Sigmoid colon (tissue), 7 donors: ENCODE measurements around the gene FGF12. TPM values are rescaled to one million over a fixed set of nuclear protein-coding genes. Genes with fewer than 3 reads are reported as not detected.

Experiments
- DNase-seq: peaks from one replicate; pipeline ENCODE4 v3.0.0-alpha.2; 2019
- H3K27ac ChIP-seq, 4 donors: fragments of 200-600 bp; sonication (generic); one replicate each; pipeline ENCODE4 v1.5.1; 2016 to 2019; ENCODE audit warnings: mild to moderate bottlenecking in 1 of 4
- H3K27me3 ChIP-seq, 3 donors: fragments of 200-600 bp; sonication (generic); one replicate each; pipeline ENCODE4 v1.5.1; 2019; ENCODE audit warnings: mild to moderate bottlenecking in 1 of 3
- H3K36me3 ChIP-seq, 4 donors: fragments of 200-600 bp; sonication (generic); one replicate each; pipeline ENCODE4 v1.5.1; 2016 to 2019
- H3K4me1 ChIP-seq, 4 donors: fragments of 200-600 bp; sonication (generic); one replicate each; pipeline ENCODE4 v1.5.1; 2017 to 2019
- H3K4me3 ChIP-seq, 4 donors: fragments of 200-600 bp; sonication (generic); one replicate each; pipeline ENCODE4 v1.5.1; 2017 to 2019; ENCODE audit warnings: mild to moderate bottlenecking in 2 of 4, moderate library complexity in 1 of 4
- H3K9me3 ChIP-seq, 4 donors: fragments of 200-600 bp in 3 of 4; sonication (generic) in 3 of 4; one replicate each; pipeline versions ENCODE4 v1.5.1 to v1.6.1; 2013 to 2019
- EP300 ChIP-seq, 4 donors: sonication (generic); formaldehyde crosslinking; IDR thresholded peaks; one replicate each; pipeline ENCODE4 v1.6.1; 2017; ENCODE audit warnings: antibody characterized with exemption in 4 of 4
- POLR2A ChIP-seq, 2 donors: fragments of 450-650 bp; IDR thresholded peaks; one replicate each; pipeline ENCODE4 v1.6.1; 2016; ENCODE audit warnings: antibody characterized with exemption in 2 of 2, mild to moderate bottlenecking in 2 of 2, moderate library complexity in 2 of 2
- POLR2AphosphoS5 ChIP-seq, 4 donors: sonication (generic); formaldehyde crosslinking; IDR thresholded peaks; one replicate each; pipeline ENCODE4 v1.6.1; 2017; ENCODE audit warnings: antibody characterized with exemption in 4 of 4
- WGBS, 2 donors: extraction: QIAGEN DNeasy Blood & Tissue Kit; methylation state at CpG; one replicate each; pipeline ENCODE4 v1.1.7; 2013; 5-methylcytosine and 5-hydroxymethylcytosine counted together
- intact Hi-C: fragments of 100-400 bp; cut with DNase I; formaldehyde crosslinking; loops from one replicate; pipeline ENCODE4 v1.15.1; 2023
- polyA plus RNA-seq, 3 donors: library from polyadenylated mRNA; stranded (reverse); fragments of 200-250 nt; gene quantifications; one replicate each; pipeline ENCODE4 v1.2.3, GENCODE V29; 2013
- total RNA-seq, 4 donors: library from RNA; depleted of rRNA; stranded (reverse); fragments of >200 nt; gene quantifications; one replicate each; pipeline ENCODE4 v1.1.0, GENCODE V29; 2016
- TF ChIP-seq, protein P1 (sequence below), 4 experiments: fragments of 450-650 bp in 3 of 4; fragments of 200-600 bp in 1 of 4; IDR thresholded peaks; one replicate each; pipeline ENCODE4 v1.5.1; 2016 to 2019; ENCODE audit warnings: antibody characterized with exemption in 4 of 4, mild to moderate bottlenecking in 3 of 4, moderate library complexity in 2 of 4
- donor health status: healthy with polysubstance abuse.
- donor health status: Bipolar disorder and iron deficiency.
- donor health status: healthy.

Gene FGF12
- total and polyA plus RNA-seq, 7 donors = 0.32 to 7.8 (median 1.8) TPM

DNA sequence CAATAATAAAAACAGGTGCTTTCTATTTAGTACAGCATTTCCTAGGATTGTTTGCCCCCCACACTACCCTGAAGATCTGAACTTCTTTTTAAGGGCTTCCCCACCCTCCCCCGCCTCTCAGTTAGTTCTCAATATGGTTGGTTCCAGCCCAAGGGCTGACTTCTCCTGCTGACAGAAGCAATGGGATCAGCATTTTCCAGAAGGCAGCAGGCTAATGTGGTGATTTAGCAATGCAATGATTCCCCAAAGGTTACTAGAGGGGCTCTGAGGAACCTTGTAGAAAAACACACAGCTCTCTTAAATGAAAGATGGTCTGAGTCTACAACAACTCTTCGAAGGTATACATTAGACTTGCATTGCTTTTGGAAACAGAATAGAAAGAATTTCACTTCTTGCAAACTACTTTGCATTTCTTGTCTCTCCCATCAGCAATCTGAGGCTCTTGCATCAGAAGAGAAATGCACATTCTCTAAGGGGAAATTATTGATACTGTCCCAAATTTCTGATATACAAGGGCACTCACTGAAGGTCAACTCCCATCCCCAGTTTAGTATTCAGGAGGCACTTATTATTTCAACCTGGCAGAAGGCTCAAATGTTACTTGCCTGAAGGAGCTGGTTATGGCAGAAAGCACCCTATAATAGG, 30.3 kb downstream of the FGF12 start:
- 66 to 76% methylated on average over 2 of the region's 2 CpGs for WGBS, 2 donors

DNA sequence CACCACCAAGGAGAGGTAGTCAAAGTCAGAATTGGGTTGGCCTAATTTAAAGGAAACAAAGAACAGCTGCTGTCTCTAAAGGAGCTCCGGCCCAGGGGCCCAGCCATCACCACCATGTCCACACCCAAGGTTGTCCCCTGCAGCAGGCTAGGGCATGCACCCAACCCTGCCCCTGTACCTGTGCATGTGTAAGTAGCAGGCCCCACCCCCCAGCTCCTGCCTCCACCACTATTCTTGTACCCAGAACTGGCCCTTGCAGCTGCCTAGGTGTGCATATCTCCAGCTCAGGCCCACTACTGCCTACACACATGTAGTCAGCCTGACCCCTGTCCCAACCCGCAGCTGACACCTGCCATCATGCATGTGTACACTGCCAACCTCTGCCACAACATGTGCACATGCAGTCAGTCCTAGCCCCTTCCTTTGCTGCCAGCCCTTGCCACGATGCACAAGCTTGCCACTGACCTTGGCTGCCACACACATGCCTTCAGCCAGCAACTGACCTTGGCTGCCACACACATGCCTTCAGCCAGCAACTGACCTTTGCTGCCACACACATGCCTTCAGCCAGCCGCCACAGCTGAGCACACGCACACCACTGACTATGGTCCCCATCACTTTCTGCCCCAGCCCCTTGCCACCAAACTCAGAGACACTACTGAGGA, 39.7 kb downstream of the FGF12 start:
- intact Hi-C loops = no loop called here
- Histone ChIP-seq H3K27me3 (no peaks in the 10 kb centered on the region), H3K9me3 (no peaks in the 10 kb centered on the region), H3K4me1 (no peaks in the 10 kb centered on the region), H3K4me3 (no peak overlapping the region), H3K36me3 (no peaks in the 10 kb centered on the region), H3K27ac (no peak overlapping the region)
- no peak for DNase-seq
- no peak for TF ChIP-seq POLR2AphosphoS5 (IDR thresholded peaks at IDR 0.05)
- TF ChIP-seq, protein P1, sequence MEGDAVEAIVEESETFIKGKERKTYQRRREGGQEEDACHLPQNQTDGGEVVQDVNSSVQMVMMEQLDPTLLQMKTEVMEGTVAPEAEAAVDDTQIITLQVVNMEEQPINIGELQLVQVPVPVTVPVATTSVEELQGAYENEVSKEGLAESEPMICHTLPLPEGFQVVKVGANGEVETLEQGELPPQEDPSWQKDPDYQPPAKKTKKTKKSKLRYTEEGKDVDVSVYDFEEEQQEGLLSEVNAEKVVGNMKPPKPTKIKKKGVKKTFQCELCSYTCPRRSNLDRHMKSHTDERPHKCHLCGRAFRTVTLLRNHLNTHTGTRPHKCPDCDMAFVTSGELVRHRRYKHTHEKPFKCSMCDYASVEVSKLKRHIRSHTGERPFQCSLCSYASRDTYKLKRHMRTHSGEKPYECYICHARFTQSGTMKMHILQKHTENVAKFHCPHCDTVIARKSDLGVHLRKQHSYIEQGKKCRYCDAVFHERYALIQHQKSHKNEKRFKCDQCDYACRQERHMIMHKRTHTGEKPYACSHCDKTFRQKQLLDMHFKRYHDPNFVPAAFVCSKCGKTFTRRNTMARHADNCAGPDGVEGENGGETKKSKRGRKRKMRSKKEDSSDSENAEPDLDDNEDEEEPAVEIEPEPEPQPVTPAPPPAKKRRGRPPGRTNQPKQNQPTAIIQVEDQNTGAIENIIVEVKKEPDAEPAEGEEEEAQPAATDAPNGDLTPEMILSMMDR (IDR thresholded peaks at IDR 0.05) = no peak
- TF ChIP-seq EP300 (IDR thresholded peaks at IDR 0.05) = no peak
- TF ChIP-seq POLR2A (IDR thresholded peaks at IDR 0.05) = no peak
- 82 to 88% methylated on average over 5 of the region's 5 CpGs for WGBS, 2 donors

More for the DNA sequence above, 30.3 kb downstream of the FGF12 start:
- H3K9me3 ChIP-seq = no peaks in the 10 kb centered on the region
- H3K36me3 ChIP-seq = no peaks in the 10 kb centered on the region
- H3K4me3 ChIP-seq = no peak overlapping the region
- intact Hi-C loops = no loop called here
- TF ChIP-seq POLR2A (IDR thresholded peaks at IDR 0.05) (no peak), EP300 (IDR thresholded peaks at IDR 0.05) (no peak), POLR2AphosphoS5 (IDR thresholded peaks at IDR 0.05) (no peak)
- TF ChIP-seq, protein P1 (IDR thresholded peaks at IDR 0.05) = no peak
- H3K4me1 ChIP-seq = no peaks in the 10 kb centered on the region
- DNase-seq = no peak
- H3K27ac ChIP-seq = no peak overlapping the region
- H3K27me3 ChIP-seq = no peaks in the 10 kb centered on the region

DNA sequence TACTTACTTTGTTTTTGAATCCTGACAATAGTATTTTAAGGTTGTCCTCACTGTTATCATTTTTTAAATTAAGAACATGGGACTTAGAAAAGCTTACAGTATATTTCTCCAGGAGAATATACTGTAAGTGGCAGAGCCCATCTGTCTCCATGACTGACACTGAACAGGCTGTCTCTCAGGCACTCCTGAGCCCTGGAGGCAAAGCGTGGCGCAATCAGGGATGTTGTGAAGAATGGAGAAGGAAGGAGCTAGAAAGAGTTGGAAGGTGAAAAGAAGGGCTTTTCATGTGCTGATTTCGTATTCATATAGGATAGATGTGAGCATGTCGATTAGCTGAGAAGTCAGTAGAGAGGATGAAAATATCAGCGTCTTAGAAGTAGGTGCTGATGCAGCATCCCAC, 41.5 kb downstream of the FGF12 start:
- no peaks in the 10 kb centered on the region for H3K9me3 ChIP-seq
- 88 to 89% methylated on average over 5 of the region's 5 CpGs for WGBS, 2 donors
- no peak for TF ChIP-seq EP300 (IDR thresholded peaks at IDR 0.05)
- TF ChIP-seq POLR2AphosphoS5 (IDR thresholded peaks at IDR 0.05) = no peak
- TF ChIP-seq POLR2A (IDR thresholded peaks at IDR 0.05) = no peak
- TF ChIP-seq, protein P1 (IDR thresholded peaks at IDR 0.05) = no peak
- no peak overlapping the region for H3K4me3 ChIP-seq
- H3K27ac ChIP-seq = no peak overlapping the region
- H3K36me3 ChIP-seq = no peaks in the 10 kb centered on the region
- H3K27me3 ChIP-seq = no peaks in the 10 kb centered on the region
- no peaks in the 10 kb centered on the region for H3K4me1 ChIP-seq
- intact Hi-C loops = no loop called here
- no peak for DNase-seq

DNA sequence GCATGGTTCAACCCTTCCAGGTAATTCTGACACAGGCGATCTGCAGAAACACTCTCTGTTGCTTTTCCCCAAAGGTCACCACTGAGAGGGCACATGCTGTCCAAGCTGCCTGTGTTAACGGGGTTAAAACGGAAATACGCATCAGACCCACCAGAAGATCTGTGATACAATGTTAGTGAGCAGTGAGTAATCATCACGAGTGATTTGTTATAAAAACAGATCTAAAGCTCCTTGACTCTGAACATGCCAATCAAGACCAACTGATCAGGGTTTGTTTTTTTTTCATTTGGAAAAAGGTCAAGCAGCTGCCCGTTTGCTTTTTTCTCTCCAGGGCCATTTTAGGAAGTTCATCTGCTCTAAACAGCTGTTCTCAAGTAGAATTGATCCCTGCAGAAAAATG, 43.2 kb downstream of the FGF12 start:
- Histone ChIP-seq H3K4me3 (no peak overlapping the region), H3K4me1 (no peaks in the 10 kb centered on the region), H3K9me3 (no peaks in the 10 kb centered on the region), H3K27ac (no peak overlapping the region), H3K36me3 (no peaks in the 10 kb centered on the region), H3K27me3 (no peaks in the 10 kb centered on the region)
- DNase-seq = no peak
- intact Hi-C loops = no loop called here
- 70 to 73% methylated on average over 6 of the region's 6 CpGs for WGBS, 2 donors
- TF ChIP-seq POLR2A (IDR thresholded peaks at IDR 0.05) (no peak), EP300 (IDR thresholded peaks at IDR 0.05) (no peak), POLR2AphosphoS5 (IDR thresholded peaks at IDR 0.05) (no peak)
- TF ChIP-seq, protein P1 (IDR thresholded peaks at IDR 0.05) = no peak
